ENCODE results near the gene CHKB. TPM values are rescaled to one million over a fixed set of nuclear protein-coding genes. Genes with fewer than 3 reads are reported as not detected.

Gene CHKB
- total RNA-seq, 4 donors from 2014 or later = 13.5 to 75.6 (median 55.2) TPM

DNA sequence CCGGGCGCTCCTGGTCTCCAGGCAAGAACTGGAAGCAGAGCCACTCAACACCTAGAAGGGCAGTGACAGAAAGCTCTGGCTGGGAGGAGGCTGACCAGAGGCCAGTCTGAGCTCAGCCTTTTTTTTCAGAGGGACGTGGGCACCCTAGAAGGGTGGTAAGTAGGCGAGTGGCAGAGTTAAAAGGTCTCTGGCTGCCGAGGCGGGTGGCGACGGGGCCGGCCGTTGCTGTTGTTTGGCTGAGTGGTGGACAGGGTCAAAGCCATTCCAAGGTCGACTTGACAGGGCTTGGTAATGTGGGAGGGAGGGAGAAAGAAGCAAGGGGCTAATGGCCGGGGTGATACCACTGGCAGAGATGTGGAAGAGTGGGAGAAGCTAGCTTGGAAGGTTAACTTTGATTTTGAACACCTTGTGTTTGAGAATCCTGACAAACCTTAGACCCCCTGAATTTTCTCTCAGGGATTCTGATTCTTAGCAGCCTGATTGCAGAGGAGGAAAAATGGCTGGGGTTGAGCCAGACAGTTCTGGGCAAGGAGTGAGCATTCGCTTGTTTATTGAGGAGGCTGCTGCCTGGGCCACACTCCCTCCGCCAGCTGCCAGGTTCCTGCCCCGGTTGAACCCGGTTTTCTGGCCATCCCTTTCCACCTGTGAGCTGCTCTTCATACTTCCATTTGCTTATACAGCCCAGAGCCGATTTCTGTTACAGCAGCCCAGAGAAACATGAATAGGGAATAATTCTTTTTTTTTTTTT is 19.1 kb downstream of the CHKB start:
- Histone ChIP-seq H3K4me1 (no peaks in the 10 kb centered on the region), H3K27ac (no peak overlapping the region)
- intact Hi-C loops (cut with DNase I; ENCODE audit: low total_unique reads) = no loop called here

DNA sequence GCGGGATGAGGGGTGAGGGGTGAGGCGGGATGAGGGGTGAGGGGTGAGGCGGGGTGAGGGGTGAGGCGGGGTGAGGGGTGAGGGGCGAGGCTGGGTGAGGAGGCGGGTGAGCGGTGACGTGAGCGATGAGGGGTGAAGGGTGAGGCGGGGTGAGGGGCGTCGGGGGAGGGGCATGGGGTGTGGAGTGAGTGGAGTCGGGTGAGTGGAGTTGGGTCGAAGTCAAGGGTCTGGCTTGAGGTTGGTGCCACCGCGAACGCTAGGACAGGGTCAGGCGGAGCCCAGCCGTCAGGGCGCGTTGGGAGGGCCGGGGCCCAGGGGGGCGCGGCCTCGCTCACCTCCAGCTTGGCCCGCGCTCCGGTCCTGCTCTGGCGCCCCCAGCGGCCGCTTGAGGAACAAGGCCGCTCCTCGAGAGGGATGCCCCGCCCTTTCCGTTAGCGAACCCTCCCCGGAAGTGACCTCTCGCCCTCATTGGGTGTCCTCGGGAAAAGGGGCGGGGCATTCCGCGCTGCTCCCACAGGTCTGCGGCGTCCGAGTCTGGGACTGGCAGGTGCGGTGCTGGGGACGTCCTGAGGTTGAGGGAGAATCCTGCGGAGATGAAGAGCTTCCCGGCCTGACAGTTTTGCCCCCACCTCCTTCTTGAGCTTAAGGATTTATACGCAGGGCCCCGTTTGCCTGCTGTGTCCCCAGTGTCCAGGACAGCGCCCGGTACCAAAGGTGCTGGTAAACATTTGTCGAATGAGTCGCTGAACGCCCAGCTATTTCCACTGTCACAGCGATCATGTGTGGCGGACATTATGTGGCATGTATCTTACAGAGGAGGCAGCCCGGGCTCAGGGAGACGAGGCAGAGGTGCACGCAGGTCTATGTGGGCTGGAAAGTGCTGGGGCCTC is 19.9 kb downstream of the CHKB start, which contains the start of gene SYCE3:
Gene SYCE3 (minus strand): TSS at position 397 of the 890 bp plus-strand sequence. CDS start 6,514 bp downstream, outside the sequence.
- Histone ChIP-seq H3K27ac (no peak within 1 kb of the TSS), H3K9me3 (no peaks in the 10 kb centered on the region), H3K4me3 (peak within 1 kb of the TSS; percentile 39 to 40), H3K4me1 (no peaks in the 10 kb centered on the region), H3K36me3 (no peaks in the 10 kb centered on the region), H3K27me3 (no peaks in the 10 kb centered on the region)
- intact Hi-C loops (cut with DNase I; ENCODE audit: low total_unique reads) = no loop called here
- TF ChIP-seq, protein P1, sequence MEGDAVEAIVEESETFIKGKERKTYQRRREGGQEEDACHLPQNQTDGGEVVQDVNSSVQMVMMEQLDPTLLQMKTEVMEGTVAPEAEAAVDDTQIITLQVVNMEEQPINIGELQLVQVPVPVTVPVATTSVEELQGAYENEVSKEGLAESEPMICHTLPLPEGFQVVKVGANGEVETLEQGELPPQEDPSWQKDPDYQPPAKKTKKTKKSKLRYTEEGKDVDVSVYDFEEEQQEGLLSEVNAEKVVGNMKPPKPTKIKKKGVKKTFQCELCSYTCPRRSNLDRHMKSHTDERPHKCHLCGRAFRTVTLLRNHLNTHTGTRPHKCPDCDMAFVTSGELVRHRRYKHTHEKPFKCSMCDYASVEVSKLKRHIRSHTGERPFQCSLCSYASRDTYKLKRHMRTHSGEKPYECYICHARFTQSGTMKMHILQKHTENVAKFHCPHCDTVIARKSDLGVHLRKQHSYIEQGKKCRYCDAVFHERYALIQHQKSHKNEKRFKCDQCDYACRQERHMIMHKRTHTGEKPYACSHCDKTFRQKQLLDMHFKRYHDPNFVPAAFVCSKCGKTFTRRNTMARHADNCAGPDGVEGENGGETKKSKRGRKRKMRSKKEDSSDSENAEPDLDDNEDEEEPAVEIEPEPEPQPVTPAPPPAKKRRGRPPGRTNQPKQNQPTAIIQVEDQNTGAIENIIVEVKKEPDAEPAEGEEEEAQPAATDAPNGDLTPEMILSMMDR (IDR thresholded peaks at IDR 0.05) = peak; percentile 90 to 96 (median 95)
- TF ChIP-seq POLR2A (IDR thresholded peaks at IDR 0.05) = peak in 1 of 2 donors; percentile 62
- DNase-seq = peak; percentile 93 to 95

More for the DNA sequence above, 19.1 kb downstream of the CHKB start:
- TF ChIP-seq, protein P1 (IDR thresholded peaks at IDR 0.05) = no peak
- TF ChIP-seq POLR2A (IDR thresholded peaks at IDR 0.05) = no peak
- H3K4me3 ChIP-seq = peak overlapping the region; percentile 39 to 40
- H3K9me3 ChIP-seq = no peaks in the 10 kb centered on the region
- H3K36me3 ChIP-seq = no peaks in the 10 kb centered on the region
- no peaks in the 10 kb centered on the region for H3K27me3 ChIP-seq
- no peak for DNase-seq

DNA sequence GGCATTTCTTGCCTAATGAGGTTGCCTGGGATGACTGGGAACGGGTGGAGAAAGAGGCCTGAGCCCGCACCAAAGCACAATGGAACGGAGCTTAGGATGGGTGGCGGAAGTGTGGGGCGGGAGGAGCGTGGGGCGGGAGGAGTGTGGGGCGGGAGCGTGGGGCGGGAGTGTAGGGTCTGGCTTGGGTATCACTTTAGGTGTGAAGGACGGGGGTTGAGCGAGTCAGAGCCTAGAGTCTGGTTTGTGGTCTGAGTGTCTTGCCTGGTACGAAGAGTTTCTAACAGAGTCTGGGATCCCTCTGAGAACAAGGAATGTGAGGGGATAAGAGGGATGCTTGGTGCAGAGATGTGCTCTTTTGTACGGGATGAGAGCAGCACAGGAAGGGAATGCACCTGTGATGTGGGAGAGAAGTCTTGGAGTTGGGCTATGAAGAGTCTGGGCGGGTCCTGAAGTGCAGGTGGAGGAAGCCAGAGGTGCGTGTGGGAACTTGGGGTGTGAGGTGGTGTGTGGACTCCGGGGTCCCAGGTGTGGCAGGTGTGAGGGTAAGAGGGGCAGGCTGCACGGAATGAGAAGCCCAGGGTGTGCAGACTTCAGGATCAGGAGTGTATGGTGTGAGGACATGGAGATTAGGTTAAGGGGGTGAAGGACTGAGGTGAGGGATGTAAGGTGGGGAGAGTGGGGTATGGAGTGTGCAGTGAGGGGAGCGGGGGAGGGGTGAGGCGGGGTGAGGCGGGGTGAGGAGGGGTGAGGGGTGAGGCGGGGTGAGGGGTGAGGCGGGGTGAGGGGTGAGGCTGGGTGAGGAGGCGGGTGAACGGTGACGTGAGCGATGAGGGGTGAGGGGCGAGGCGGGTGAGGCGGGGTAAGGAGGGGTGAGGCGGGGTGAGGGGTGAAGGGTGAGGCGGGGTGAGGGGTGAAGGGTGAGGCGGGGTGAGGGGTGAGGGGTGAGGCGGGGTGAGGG is 21.0 kb downstream of the CHKB start:
- no peaks in the 10 kb centered on the region for H3K9me3 ChIP-seq
- no peaks in the 10 kb centered on the region for H3K36me3 ChIP-seq
- H3K4me1 ChIP-seq = no peaks in the 10 kb centered on the region
- no peak overlapping the region for H3K27ac ChIP-seq
- TF ChIP-seq POLR2A (IDR thresholded peaks at IDR 0.05) = no peak
- TF ChIP-seq, protein P1 (IDR thresholded peaks at IDR 0.05) = no peak
- no peak overlapping the region for H3K4me3 ChIP-seq
- no peak for DNase-seq
- intact Hi-C loops (cut with DNase I; ENCODE audit: low total_unique reads) = no loop called here
- H3K27me3 ChIP-seq = no peaks in the 10 kb centered on the region

DNA sequence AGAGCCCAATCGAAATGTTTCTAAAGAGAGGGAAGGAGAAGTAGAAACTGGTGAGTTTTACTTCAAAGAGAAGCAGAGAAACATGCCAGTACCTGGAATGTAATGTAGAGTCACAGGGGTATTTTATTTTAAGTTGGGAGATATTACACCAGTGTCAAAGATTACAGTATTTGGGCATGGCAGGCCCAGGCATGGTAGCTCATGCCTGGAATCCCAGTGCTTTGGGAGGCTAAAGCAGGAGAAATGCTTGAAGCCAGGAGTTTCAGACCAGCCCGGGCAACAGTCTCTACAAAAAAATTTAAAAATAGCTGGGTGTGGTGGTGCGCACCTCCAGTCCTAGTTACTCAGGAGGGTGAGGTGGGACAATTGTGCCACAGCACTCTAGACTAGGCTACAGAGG is 22.6 kb downstream of the CHKB start:
- intact Hi-C loops (cut with DNase I; ENCODE audit: low total_unique reads) = no loop called here
- Histone ChIP-seq H3K4me3 (no peak overlapping the region), H3K9me3 (no peaks in the 10 kb centered on the region), H3K36me3 (no peaks in the 10 kb centered on the region), H3K4me1 (no peaks in the 10 kb centered on the region), H3K27ac (no peak overlapping the region), H3K27me3 (no peaks in the 10 kb centered on the region)
- TF ChIP-seq, protein P1 (IDR thresholded peaks at IDR 0.05) = no peak
- TF ChIP-seq POLR2A (IDR thresholded peaks at IDR 0.05) = no peak
- no peak for DNase-seq
